22Rv1 (cell line): ENCODE data around the gene SLC35F3.

ENCODE experiments used
- ZFX ChIP-seq: fragments of 450-650 bp; IDR thresholded peaks from 2 replicates; pipeline ENCODE4 v1.6.1; 2017; ENCODE audit warnings: antibody characterized with exemption, borderline replicate concordance
- TF ChIP-seq, protein P1 (sequence below): fragments of 450-650 bp; IDR thresholded peaks from 2 replicates; pipeline ENCODE4 v1.5.1; 2017; ENCODE audit warnings: mild to moderate bottlenecking

DNA sequence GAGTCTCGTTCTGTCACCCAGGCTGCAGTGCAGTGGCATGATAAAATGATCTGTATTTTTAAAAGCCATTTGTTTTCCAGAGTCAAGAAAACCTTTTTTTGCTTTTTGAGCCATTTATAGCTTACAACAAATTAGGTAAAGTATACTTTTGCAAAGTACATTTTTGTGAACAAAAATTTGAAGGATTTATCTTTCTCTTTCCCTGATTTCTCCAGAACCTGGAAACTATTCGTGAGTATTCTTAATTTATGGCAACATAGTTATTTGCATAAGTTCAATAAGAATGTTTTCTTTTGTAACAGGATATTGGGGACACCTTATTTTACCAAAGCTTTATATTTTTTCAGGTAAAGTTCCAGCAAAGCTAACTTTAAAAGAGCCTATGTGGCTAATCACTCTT lies 37.4 kb upstream of the SLC35F3 start:
- TF ChIP-seq, protein P1, sequence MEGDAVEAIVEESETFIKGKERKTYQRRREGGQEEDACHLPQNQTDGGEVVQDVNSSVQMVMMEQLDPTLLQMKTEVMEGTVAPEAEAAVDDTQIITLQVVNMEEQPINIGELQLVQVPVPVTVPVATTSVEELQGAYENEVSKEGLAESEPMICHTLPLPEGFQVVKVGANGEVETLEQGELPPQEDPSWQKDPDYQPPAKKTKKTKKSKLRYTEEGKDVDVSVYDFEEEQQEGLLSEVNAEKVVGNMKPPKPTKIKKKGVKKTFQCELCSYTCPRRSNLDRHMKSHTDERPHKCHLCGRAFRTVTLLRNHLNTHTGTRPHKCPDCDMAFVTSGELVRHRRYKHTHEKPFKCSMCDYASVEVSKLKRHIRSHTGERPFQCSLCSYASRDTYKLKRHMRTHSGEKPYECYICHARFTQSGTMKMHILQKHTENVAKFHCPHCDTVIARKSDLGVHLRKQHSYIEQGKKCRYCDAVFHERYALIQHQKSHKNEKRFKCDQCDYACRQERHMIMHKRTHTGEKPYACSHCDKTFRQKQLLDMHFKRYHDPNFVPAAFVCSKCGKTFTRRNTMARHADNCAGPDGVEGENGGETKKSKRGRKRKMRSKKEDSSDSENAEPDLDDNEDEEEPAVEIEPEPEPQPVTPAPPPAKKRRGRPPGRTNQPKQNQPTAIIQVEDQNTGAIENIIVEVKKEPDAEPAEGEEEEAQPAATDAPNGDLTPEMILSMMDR: no peak
- no peak for TF ChIP-seq ZFX
